ENCODE data around the gene PSMB10.

GRCh38 chr16:67942510-67943255 is 6.0 kb upstream of the PSMB10 start:
- TF ChIP-seq CTCF (IDR thresholded peaks at IDR 0.05; ENCODE audit: insufficient read depth, low read length, poor library complexity, severe bottlenecking) (no peak), EZH2phosphoT487 (conservative IDR thresholded peaks at IDR 0.05; ENCODE audit: low read length) (no peak)

All from SU-DHL-6 (cell line).